Testis (tissue), 3 donors: Measurements from ENCODE around the gene ARHGEF38. TPM values are rescaled to one million over a fixed set of nuclear protein-coding genes. Genes with fewer than 3 reads are reported as not detected.

Experiments
- DNase-seq: peaks from one replicate; pipeline ENCODE4 v3.0.0-alpha.2; 2019
- H3K27ac ChIP-seq, 2 donors: fragments of 200-600 bp; sonication (generic); one replicate each; pipeline ENCODE4 v1.5.1; 2019
- H3K27me3 ChIP-seq: fragments of 200-600 bp; sonication (generic); one replicate; pipeline ENCODE4 v1.5.1; 2019
- H3K36me3 ChIP-seq: fragments of 200-600 bp; sonication (generic); one replicate; pipeline ENCODE4 v1.5.1; 2017; ENCODE audit warnings: low read depth; ENCODE audit errors: missing control alignments
- H3K4me1 ChIP-seq: fragments of 200-600 bp; sonication (generic); one replicate; pipeline ENCODE4 v1.5.1; 2019
- H3K4me3 ChIP-seq, 2 donors: fragments of 200-600 bp; sonication (generic); one replicate each; pipeline ENCODE4 v1.5.1; 2017 to 2019
- H3K9me3 ChIP-seq: fragments of 200-600 bp; sonication (generic); one replicate; pipeline ENCODE4 v1.5.1; 2017
- CTCF ChIP-seq, 3 experiments: fragments of 450-650 bp in 2 of 3; fragments of 200-600 bp in 1 of 3; sonication (generic) in 1 of 3; IDR thresholded peaks; one replicate each; pipeline ENCODE4 v1.5.1; 2016 to 2019; ENCODE audit warnings: antibody characterized with exemption in 3 of 3, mild to moderate bottlenecking in 2 of 3, moderate library complexity in 1 of 3
- POLR2A ChIP-seq: fragments of 450-650 bp; IDR thresholded peaks from one replicate; pipeline ENCODE4 v1.6.1; 2017; ENCODE audit warnings: antibody characterized with exemption, mild to moderate bottlenecking, moderate library complexity
- WGBS, 2 donors: methylation state at CpG; one replicate each; pipeline ENCODE4 v1.1.5; 2018; 5-methylcytosine and 5-hydroxymethylcytosine counted together
- intact Hi-C: fragments of 100-400 bp; cut with DNase I; formaldehyde crosslinking; loops from one replicate; pipeline ENCODE4 v1.15.1; 2023; ENCODE audit warnings: low total_unique reads
- polyA plus RNA-seq: library from polyadenylated mRNA; stranded (reverse); fragments of 350-450 nt; fragmentation: Illumina TruSeq; extraction: RNeasy Lipid Tissue Mini Kit (QIAGEN cat#74804); gene quantifications from one replicate; pipeline ENCODE4 v1.2.3, GENCODE V29; 2014; ENCODE audit warnings: low read depth, low replicate concordance; ENCODE audit not compliant: insufficient read depth
- total RNA-seq, 2 donors: library from RNA; depleted of rRNA; stranded (reverse); fragments of >200 nt; gene quantifications; one replicate each; pipeline ENCODE4 v1.2.3, GENCODE V29; 2016

Gene ARHGEF38
- total and polyA plus RNA-seq, 3 donors from 2014 or later = 0.08 to 2.2 (median 0.86) TPM

GRCh38 chr4:105550641-105551040, 1.8 kb upstream of the ARHGEF38 start:
- TF ChIP-seq CTCF (IDR thresholded peaks at IDR 0.05) = no peak
- no peak for TF ChIP-seq POLR2A
- Histone ChIP-seq H3K9me3 (no peaks in the 10 kb centered on the region), H3K27me3 (no peaks in the 10 kb centered on the region), H3K27ac (no peak overlapping the region), H3K36me3 (no peaks in the 10 kb centered on the region), H3K4me3 (no peak overlapping the region), H3K4me1 (no peaks in the 10 kb centered on the region)
- WGBS, 2 donors = 59 to 68% methylated on average over 3 of the region's 3 CpGs
- intact Hi-C loops = no loop called here
- no peak for DNase-seq

GRCh38 chr4:105555409-105555808, 3.0 kb downstream of the ARHGEF38 start:
- WGBS, 2 donors = 70 to 71% methylated on average over 4 of the region's 4 CpGs
- Histone ChIP-seq H3K27me3 (no peaks in the 10 kb centered on the region), H3K4me1 (no peaks in the 10 kb centered on the region), H3K27ac (no peak overlapping the region), H3K9me3 (no peaks in the 10 kb centered on the region), H3K4me3 (no peak overlapping the region), H3K36me3 (no peaks in the 10 kb centered on the region)
- intact Hi-C loops = no loop called here
- TF ChIP-seq POLR2A = no peak
- no peak for TF ChIP-seq CTCF (IDR thresholded peaks at IDR 0.05)
- DNase-seq = no peak

GRCh38 chr4:105556206-105556605, 3.8 kb downstream of the ARHGEF38 start:
- TF ChIP-seq CTCF (IDR thresholded peaks at IDR 0.05) (no peak), POLR2A (no peak)
- WGBS, 2 donors = 76 to 86% methylated on average over 1 of the region's 1 CpG
- DNase-seq = no peak
- no peak overlapping the region for H3K27ac ChIP-seq
- no peak overlapping the region for H3K4me3 ChIP-seq
- no peaks in the 10 kb centered on the region for H3K4me1 ChIP-seq
- intact Hi-C loops = no loop called here
- no peaks in the 10 kb centered on the region for H3K9me3 ChIP-seq
- no peaks in the 10 kb centered on the region for H3K27me3 ChIP-seq
- H3K36me3 ChIP-seq = no peaks in the 10 kb centered on the region

- no peak for TF ChIP-seq CTCF (IDR thresholded peaks at IDR 0.05)
- TF ChIP-seq POLR2A = no peak
- 48 to 58% methylated on average over 3 of the region's 3 CpGs for WGBS, 2 donors
- H3K36me3 ChIP-seq = no peaks in the 10 kb centered on the region
- H3K9me3 ChIP-seq = no peaks in the 10 kb centered on the region
- H3K4me3 ChIP-seq = no peak overlapping the region
- H3K4me1 ChIP-seq = no peaks in the 10 kb centered on the region
- H3K27ac ChIP-seq = no peak overlapping the region
- H3K27me3 ChIP-seq = no peaks in the 10 kb centered on the region
- no peak for DNase-seq
- intact Hi-C loops = no loop called here
Measured at GRCh38 chr4:105558277-105558676, 5.9 kb downstream of the ARHGEF38 start.

- Histone ChIP-seq H3K4me1 (no peaks in the 10 kb centered on the region), H3K9me3 (no peaks in the 10 kb centered on the region), H3K27me3 (no peaks in the 10 kb centered on the region), H3K36me3 (no peaks in the 10 kb centered on the region), H3K27ac (no peak overlapping the region), H3K4me3 (no peak overlapping the region)
- TF ChIP-seq CTCF (IDR thresholded peaks at IDR 0.05) = no peak
- no peak for TF ChIP-seq POLR2A
- WGBS, 2 donors = 30 to 41% methylated on average over 1 of the region's 1 CpG
- intact Hi-C loops = no loop called here
- no peak for DNase-seq
Measured at GRCh38 chr4:105560421-105560848, 8.0 kb downstream of the ARHGEF38 start.
